ENCODE measurements around the gene NHSL2.

NHSL2 gene

GRCh38 chrX:72110051-72110875 lies 199.6 kb downstream of the NHSL2 start:
- no peak overlapping the region for H3K4me3 ChIP-seq (ENCODE audit: low read length)
- no peak for TF ChIP-seq ZNF274 (IDR thresholded peaks at IDR 0.05; ENCODE audit: low read depth, low read length)

GRCh38 chrX:72110876-72111708 lies 200.4 kb downstream of the NHSL2 start:
- no peak for TF ChIP-seq ZNF274 (IDR thresholded peaks at IDR 0.05; ENCODE audit: low read depth, low read length)
- H3K4me3 ChIP-seq (ENCODE audit: low read length), result no peak overlapping the region

- H3K4me3 ChIP-seq (ENCODE audit: low read length), result no peak overlapping the region
- no peak for TF ChIP-seq ZNF274 (IDR thresholded peaks at IDR 0.05; ENCODE audit: low read depth, low read length)
Measured at GRCh38 chrX:72113461-72113860, 202.8 kb downstream of the NHSL2 start.

GRCh38 chrX:72114306-72114705 lies 203.7 kb downstream of the NHSL2 start:
- TF ChIP-seq ZNF274 (IDR thresholded peaks at IDR 0.05; ENCODE audit: low read depth, low read length), result no peak
- no peak overlapping the region for H3K4me3 ChIP-seq (ENCODE audit: low read length)

GRCh38 chrX:72114807-72115206 lies 204.2 kb downstream of the NHSL2 start:
- no peak overlapping the region for H3K4me3 ChIP-seq (ENCODE audit: low read length)
- TF ChIP-seq ZNF274 (IDR thresholded peaks at IDR 0.05; ENCODE audit: low read depth, low read length), result no peak

- no peak for TF ChIP-seq ZNF274 (IDR thresholded peaks at IDR 0.05; ENCODE audit: low read depth, low read length)
- H3K4me3 ChIP-seq (ENCODE audit: low read length), result no peak overlapping the region
Measured at GRCh38 chrX:72115380-72115779, 204.7 kb downstream of the NHSL2 start.

GRCh38 chrX:72117636-72118210 lies 207.1 kb downstream of the NHSL2 start:
- no peak for TF ChIP-seq ZNF274 (IDR thresholded peaks at IDR 0.05; ENCODE audit: low read depth, low read length)

GRCh38 chrX:72120837-72121236 lies 210.2 kb downstream of the NHSL2 start:
- no peak for TF ChIP-seq ZNF274 (IDR thresholded peaks at IDR 0.05; ENCODE audit: low read depth, low read length)
- no peak overlapping the region for H3K4me3 ChIP-seq (ENCODE audit: low read length)

More at GRCh38 chrX:72117636-72118210, 207.1 kb downstream of the NHSL2 start:
- no peak overlapping the region for H3K4me3 ChIP-seq (ENCODE audit: low read length)

- no peak overlapping the region for H3K4me3 ChIP-seq (ENCODE audit: low read length)
- TF ChIP-seq ZNF274 (IDR thresholded peaks at IDR 0.05; ENCODE audit: low read depth, low read length), result no peak
Measured at GRCh38 chrX:72121383-72121782, 210.7 kb downstream of the NHSL2 start.

GRCh38 chrX:72122621-72123337 lies 212.1 kb downstream of the NHSL2 start:
- no peak for TF ChIP-seq ZNF274 (IDR thresholded peaks at IDR 0.05; ENCODE audit: low read depth, low read length)
- no peak overlapping the region for H3K4me3 ChIP-seq (ENCODE audit: low read length)

GRCh38 chrX:72123471-72124185 lies 213.0 kb downstream of the NHSL2 start:
- TF ChIP-seq ZNF274 (IDR thresholded peaks at IDR 0.05; ENCODE audit: low read depth, low read length), result no peak
- H3K4me3 ChIP-seq (ENCODE audit: low read length), result no peak overlapping the region

GRCh38 chrX:72124540-72125201 lies 214.0 kb downstream of the NHSL2 start:
- H3K4me3 ChIP-seq (ENCODE audit: low read length), result no peak overlapping the region
- no peak for TF ChIP-seq ZNF274 (IDR thresholded peaks at IDR 0.05; ENCODE audit: low read depth, low read length)

All from GM08714 (cell line).